Bone marrow (tissue), 2 donors: Measurements from ENCODE around the gene WDR45B.
A peak's percentile ranks its signal among the peaks of the same experiment; 100 is the strongest.

Experiments used
- DNase-seq, 2 donors: peaks; one replicate each; lab custom pipeline; 2025; lab: John Stamatoyannopoulos, UW

The WDR45B gene

GRCh38 chr17:82677353-82677925 is 29.2 kb upstream of the WDR45B start:
- no peak for DNase-seq

GRCh38 chr17:82675476-82676245 is 27.4 kb upstream of the WDR45B start:
- no peak for DNase-seq

GRCh38 chr17:82674656-82675475 is 26.6 kb upstream of the WDR45B start:
- DNase-seq, result no peak

GRCh38 chr17:82670661-82671450 is 22.6 kb upstream of the WDR45B start:
- DNase-seq, result no peak

GRCh38 chr17:82668631-82669099 is 20.4 kb upstream of the WDR45B start:
- DNase-seq, result peak; percentile 13 to 30

GRCh38 chr17:82668024-82668630 is 19.9 kb upstream of the WDR45B start:
- no peak for DNase-seq

GRCh38 chr17:82667668-82668000 is 19.4 kb upstream of the WDR45B start:
- DNase-seq, result no peak

GRCh38 chr17:82666931-82667667 is 18.9 kb upstream of the WDR45B start:
- no peak for DNase-seq

- no peak for DNase-seq
Observed at GRCh38 chr17:82665891-82666290, 17.6 kb upstream of the WDR45B start.

- DNase-seq, result no peak
Observed at GRCh38 chr17:82665217-82665616, 17.0 kb upstream of the WDR45B start.

- no peak for DNase-seq
Observed at GRCh38 chr17:82664701-82665182, 16.5 kb upstream of the WDR45B start.

GRCh38 chr17:82664276-82664575 is 16.0 kb upstream of the WDR45B start:
- no peak for DNase-seq

GRCh38 chr17:82663381-82664275 is 15.4 kb upstream of the WDR45B start:
- DNase-seq, result no peak

GRCh38 chr17:82662711-82663261 is 14.5 kb upstream of the WDR45B start:
- DNase-seq, result no peak

- DNase-seq, result no peak
Observed at GRCh38 chr17:82661717-82662683, 13.8 kb upstream of the WDR45B start.

- no peak for DNase-seq
Observed at GRCh38 chr17:82659886-82660285, 11.6 kb upstream of the WDR45B start.

GRCh38 chr17:82658796-82659452 is 10.7 kb upstream of the WDR45B start:
- DNase-seq, result no peak

GRCh38 chr17:82658331-82658730 is 10.1 kb upstream of the WDR45B start:
- no peak for DNase-seq
